GM19240 (cell line): ENCODE results near the gene CASP10.
"Not testable (repeated sequence)": the region's sequence is repeated elsewhere in the genome, so short reads cannot be mapped to it uniquely, and the experiment has no call there.

Source experiments
- DNase-seq: peaks from one replicate; pipeline ENCODE4 v3.0.0; 2011; ENCODE audit warnings: low spot score; ENCODE audit not compliant: insufficient read length

CASP10 gene

GRCh38 chr2:201232467-201232815 is 49.5 kb downstream of the CASP10 start:
- DNase-seq: no peak

GRCh38 chr2:201233192-201233811 is 50.4 kb downstream of the CASP10 start:
- peak; percentile 77 for DNase-seq

- no peak for DNase-seq
Measured at GRCh38 chr2:201233812-201234662, 51.1 kb downstream of the CASP10 start.

- DNase-seq: no peak
Measured at GRCh38 chr2:201234663-201235135, 51.8 kb downstream of the CASP10 start.

- no peak for DNase-seq
Measured at GRCh38 chr2:201235860-201236811, 53.2 kb downstream of the CASP10 start.

- no peak for DNase-seq
Measured at GRCh38 chr2:201237486-201238123, 54.7 kb downstream of the CASP10 start.

- DNase-seq: not testable (repeated sequence)
Measured at GRCh38 chr2:201239167-201239935, 56.4 kb downstream of the CASP10 start.

- no peak for DNase-seq
Measured at GRCh38 chr2:201242571-201243277, 59.8 kb downstream of the CASP10 start.

- no peak for DNase-seq
Measured at GRCh38 chr2:201244829-201245228, 61.9 kb downstream of the CASP10 start.

- no peak for DNase-seq
Measured at GRCh38 chr2:201246280-201246679, 63.3 kb downstream of the CASP10 start.

- no peak for DNase-seq
Measured at GRCh38 chr2:201248288-201248844, 65.4 kb downstream of the CASP10 start.

GRCh38 chr2:201249889-201250288 is 66.9 kb downstream of the CASP10 start:
- no peak for DNase-seq

GRCh38 chr2:201250741-201251140 is 67.8 kb downstream of the CASP10 start:
- no peak for DNase-seq

- no peak for DNase-seq
Measured at GRCh38 chr2:201254081-201254730, 71.3 kb downstream of the CASP10 start.

- no peak for DNase-seq
Measured at GRCh38 chr2:201255408-201256033, 72.6 kb downstream of the CASP10 start.

- DNase-seq: no peak
Measured at GRCh38 chr2:201256082-201256481, 73.1 kb downstream of the CASP10 start.

- no peak for DNase-seq
Measured at GRCh38 chr2:201257381-201257955, 74.5 kb downstream of the CASP10 start.
